Cardiac fibroblast (primary cell): Measurements from ENCODE around the gene ADH6.
A peak's percentile ranks its signal among the peaks of the same experiment; 100 is the strongest.
"Not testable (repeated sequence)": the region's sequence is repeated elsewhere in the genome, so short reads cannot be mapped to it uniquely, and the experiment has no call there.

Experiments
- DNase-seq, 2 donors: peaks; one replicate each; pipeline versions ENCODE4 v3.0.0 to v3.0.0-alpha.2; 2010; ENCODE audit warnings: low read depth in 2 of 2
- H3K4me3 ChIP-seq, 2 donors: replicated peaks in 1 of 2; 1 replicate in 1 of 2; 2 replicates in 1 of 2; pipeline ENCODE4 v1.5.1; 2011; ENCODE audit warnings: low read depth in 2 of 2, low read length in 2 of 2, mild to moderate bottlenecking in 2 of 2, moderate library complexity in 1 of 2
- CTCF ChIP-seq: IDR thresholded peaks from one replicate; pipeline ENCODE4 v1.5.1; 2011; ENCODE audit warnings: low read depth, mild to moderate bottlenecking, low read length, inconsistent platforms

Gene ADH6

GRCh38 chr4:99219072-99219471, at the start of gene ADH6:
ADH6 (minus strand) TSS chr4:99219246; CDS start chr4:99219152, 94 bp downstream.
- DNase-seq = no peak
- TF ChIP-seq CTCF = no peak

DNA sequence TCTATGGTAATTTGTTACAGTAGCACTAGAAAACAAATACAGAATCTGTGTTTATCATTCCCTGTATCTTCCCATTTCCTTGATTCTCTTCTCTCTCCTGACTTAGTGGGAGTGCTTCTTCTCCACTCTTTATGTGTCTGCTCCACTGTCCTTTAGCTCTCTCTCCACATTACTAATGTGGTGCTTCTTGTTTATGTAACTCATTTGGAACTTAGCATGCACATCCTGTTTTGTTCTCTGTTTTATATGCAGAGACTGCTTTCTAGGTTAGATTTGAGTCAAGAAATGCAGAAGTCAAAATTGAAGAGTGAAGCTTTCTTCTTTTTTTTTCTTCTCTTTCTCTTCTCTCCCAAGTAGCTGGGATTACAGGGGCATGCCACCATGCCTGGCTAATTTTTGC, 45.9 kb upstream of the ADH6 start:
- no peak for TF ChIP-seq CTCF
- peak in 1 of 2 donors; percentile 9 for DNase-seq
- no peak overlapping the region for H3K4me3 ChIP-seq

More at GRCh38 chr4:99219072-99219471, at the start of gene ADH6:
- H3K4me3 ChIP-seq = no peak within 1 kb of the TSS

GRCh38 chr4:99252746-99253145, 33.7 kb upstream of the ADH6 start:
- H3K4me3 ChIP-seq = no peak overlapping the region
- TF ChIP-seq CTCF = no peak
- DNase-seq = no peak

DNA sequence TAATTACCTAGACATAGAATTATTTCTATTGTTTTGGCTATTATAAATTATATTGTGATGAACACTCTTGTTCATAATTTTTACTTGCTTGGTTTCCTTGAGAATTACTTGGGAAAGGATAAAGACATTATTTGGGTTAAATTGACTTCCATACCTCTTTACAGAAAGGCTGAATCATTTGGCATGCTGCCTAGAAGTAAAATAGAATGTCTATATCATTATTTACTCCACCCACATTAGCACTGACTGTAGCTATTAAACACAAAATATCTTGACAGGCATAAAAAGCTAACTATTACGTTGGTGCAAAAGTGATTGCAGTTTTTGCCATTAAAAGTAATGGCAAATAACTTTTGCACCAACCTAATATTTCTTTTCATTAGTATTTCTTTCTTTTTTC, 29.7 kb upstream of the ADH6 start:
- peak; percentile 3 to 38 for DNase-seq
- TF ChIP-seq CTCF = no peak
- no peak overlapping the region for H3K4me3 ChIP-seq

GRCh38 chr4:99235955-99236354, 16.9 kb upstream of the ADH6 start:
- H3K4me3 ChIP-seq = no peak overlapping the region
- TF ChIP-seq CTCF = no peak
- DNase-seq = no peak

DNA sequence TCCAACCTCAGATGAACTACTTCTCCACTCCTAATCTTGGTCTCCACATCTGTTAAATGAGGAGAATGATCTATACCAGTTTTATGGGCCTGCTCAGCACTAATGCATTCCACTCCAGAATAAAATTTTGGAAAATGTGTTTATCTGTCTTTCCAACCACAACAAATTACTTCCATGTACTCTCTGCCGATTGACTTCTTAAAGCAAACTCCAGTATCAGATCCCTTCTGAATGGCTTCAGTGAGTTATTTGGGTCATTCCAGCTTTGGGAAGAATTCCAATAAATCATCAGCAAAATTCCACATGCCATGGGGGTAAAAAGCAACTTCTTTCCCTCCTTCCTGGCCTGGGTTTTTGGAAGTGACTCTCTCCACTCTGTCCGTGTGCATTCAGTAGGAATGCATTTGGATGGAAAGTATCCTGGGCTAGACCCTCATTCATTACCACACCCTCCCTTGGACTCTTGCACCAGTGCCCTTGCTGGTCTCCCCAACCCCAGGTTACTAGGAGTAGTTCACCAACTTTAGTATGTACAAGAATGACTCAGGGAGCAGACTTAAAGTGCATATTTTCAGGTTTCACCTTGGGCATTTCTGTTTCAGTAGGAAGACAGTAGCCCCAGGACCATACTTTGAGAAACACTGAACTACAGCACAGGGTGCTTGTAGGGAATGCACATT, 15.4 kb upstream of the ADH6 start:
- DNase-seq = no peak
- TF ChIP-seq CTCF = no peak
- H3K4me3 ChIP-seq = no peak overlapping the region

- not testable (repeated sequence) for DNase-seq, H3K4me3 ChIP-seq
These were observed 14.4 kb upstream of the ADH6 start for GRCh38 chr4:99233397-99233796.

DNA sequence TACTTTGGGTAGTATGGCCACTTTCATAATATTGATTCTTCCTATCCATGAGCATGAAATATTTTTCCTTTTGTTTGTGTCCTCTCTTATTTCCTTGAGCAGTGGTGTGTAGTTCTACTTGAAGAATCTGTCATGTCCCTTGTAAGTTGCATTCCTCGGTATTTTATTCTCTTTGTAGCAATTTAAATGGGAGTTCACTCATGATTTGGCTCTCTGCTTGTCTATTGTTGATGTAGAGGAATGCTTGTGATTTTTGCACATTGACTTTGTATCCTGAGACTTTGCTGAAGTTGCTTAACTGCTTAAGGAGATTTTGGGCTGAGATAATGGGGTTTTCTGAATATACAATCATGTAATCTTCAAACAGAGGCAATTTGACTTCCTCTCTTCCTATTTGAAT, 9.7 kb upstream of the ADH6 start:
- not testable (repeated sequence) for DNase-seq, H3K4me3 ChIP-seq

DNA sequence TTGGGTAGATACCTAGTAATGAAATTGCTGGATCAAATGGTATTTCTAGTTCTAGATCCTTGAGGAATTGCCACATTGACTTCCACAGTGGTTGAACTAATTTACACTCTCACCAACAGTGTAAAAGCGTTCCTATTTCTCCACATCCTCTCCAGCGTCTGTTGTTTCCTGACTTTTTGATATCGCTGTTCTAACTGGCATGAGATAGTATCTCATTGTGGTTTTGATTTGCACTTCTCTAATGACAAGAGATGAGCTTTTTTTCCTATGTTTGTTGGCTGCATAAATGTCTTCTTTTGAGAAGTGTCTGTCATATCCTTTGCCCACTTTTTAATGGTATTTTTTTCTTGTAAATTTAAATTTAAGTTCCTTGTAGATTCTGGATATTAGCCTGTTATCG, 8.6 kb upstream of the ADH6 start:
- H3K4me3 ChIP-seq, DNase-seq: not testable (repeated sequence)
